ENCODE data around the gene ZNF2. TPM values are rescaled to one million over a fixed set of nuclear protein-coding genes. Genes with fewer than 3 reads are reported as not detected.

Gene ZNF2
- total RNA-seq, 3 donors from 2014 or later (not counting 1 experiment from before 2014, with no cell fraction given) = 0.96 to 2.7 (median 2.4) TPM

GRCh38 chr2:95232232-95232631 lies 66.6 kb downstream of the ZNF2 start:
- ATAC-seq (no peak), DNase-seq (no peak)
- Histone ChIP-seq H3K9me3 (ENCODE audit: control insufficient read depth, insufficient read depth, low read length) (peaks cover 32% of the 10 kb centered on the region), H3K4me1 (ENCODE audit: control insufficient read depth, insufficient read depth, low read length) (no peaks in the 10 kb centered on the region), H3K27ac (ENCODE audit: low read length) (no peak overlapping the region), H3K36me3 (ENCODE audit: control insufficient read depth, insufficient read depth, low read length) (no peaks in the 10 kb centered on the region), H3K4me3 (ENCODE audit: low read length) (no peak overlapping the region), H3K27me3 (ENCODE audit: control insufficient read depth, insufficient read depth, low read length) (no peaks in the 10 kb centered on the region)
- Mint-ChIP-seq H3K9me3 (no peaks in the 10 kb centered on the region), H3K36me3 (no peaks in the 10 kb centered on the region), H3K27me3 (ENCODE audit: low read depth in 2 of 2) (no peaks in the 10 kb centered on the region), H3K4me1 (no peaks in the 10 kb centered on the region), H3K27ac (no peak overlapping the region), H3K4me3 (no peak overlapping the region)
- 100% methylated on average over 1 of the region's 1 CpG for WGBS (ENCODE audit: insufficient coverage)
- TF ChIP-seq CTCF (IDR thresholded peaks at IDR 0.05) = no peak
- intact Hi-C loops (cut with micrococcal nuclease) = no loop called here

Other genes with a start within 250 kb of the ZNF2 start
- gene MAL, start 140.1 kb upstream of the ZNF2 start, total RNA-seq = 1 to 10 TPM in 2 of 3 donors, under 1 TPM in 1; 0.54 to 3.3 (median 1.8) TPM
- gene MRPS5, start 44.0 kb upstream of the ZNF2 start, total RNA-seq = 10 to 100 TPM; 26.4 to 40.0 (median 29.8) TPM
- 10 to 100 TPM; 12.4 to 26.0 (median 12.8) TPM for gene ZNF514, start 6.0 kb upstream of the ZNF2 start, total RNA-seq
- gene ZNF892, start 41.7 kb downstream of the ZNF2 start, total RNA-seq = 1 to 10 TPM; 2.9 to 4.6 (median 3.2) TPM
- gene PROM2, start 108.6 kb downstream of the ZNF2 start, total RNA-seq = 1 to 10 TPM in 1 of 3 donors, under 1 TPM in 2; 0.64 to 1.1 (median 0.70) TPM
- gene KCNIP3, start 131.5 kb downstream of the ZNF2 start, total RNA-seq = 1 to 10 TPM in 1 of 3 donors, under 1 TPM in 1, not detected in 1; 0.52 to 1.4 TPM
- 10 to 100 TPM; 21.6 to 25.4 (median 22.0) TPM for gene FAHD2A, start 236.9 kb downstream of the ZNF2 start, total RNA-seq

All from natural killer cell (primary cell).